T-helper 2 cell (primary cell): ENCODE measurements around the gene FRMPD1.
"Not testable (repeated sequence)": the region's sequence is repeated elsewhere in the genome, so short reads cannot be mapped to it uniquely, and the experiment has no call there.

Experiments used
- DNase-seq, 5 experiments: peaks; one replicate each; pipeline versions ENCODE4 v3.0.0 to v3.0.0-alpha.2; 2012 to 2022

FRMPD1 gene

GRCh38 chr9:37740128-37740527 is 89.4 kb downstream of the FRMPD1 start:
- no peak for DNase-seq

- no peak for DNase-seq
These were observed 90.0 kb downstream of the FRMPD1 start for GRCh38 chr9:37740631-37741328.

GRCh38 chr9:37745970-37746369 is 95.2 kb downstream of the FRMPD1 start:
- no peak for DNase-seq

- no peak for DNase-seq
These were observed 95.9 kb downstream of the FRMPD1 start for GRCh38 chr9:37746448-37747270.

- DNase-seq = peak in 4 of 5 experiments; percentile 4 to 66 (median 32)
These were observed 96.6 kb downstream of the FRMPD1 start for GRCh38 chr9:37747271-37747753.

- no peak for DNase-seq
These were observed 98.4 kb downstream of the FRMPD1 start for GRCh38 chr9:37749129-37749528.

GRCh38 chr9:37751186-37751585 is 100.4 kb downstream of the FRMPD1 start:
- no peak for DNase-seq

- DNase-seq = not testable (repeated sequence)
These were observed 101.0 kb downstream of the FRMPD1 start for GRCh38 chr9:37751704-37752103.

- DNase-seq = not testable (repeated sequence)
These were observed 101.4 kb downstream of the FRMPD1 start for GRCh38 chr9:37752112-37752511.

- DNase-seq = peak in 1 of 5 experiments; percentile 8
These were observed 102.1 kb downstream of the FRMPD1 start for GRCh38 chr9:37752642-37753488.

GRCh38 chr9:37753489-37754190 is 102.9 kb downstream of the FRMPD1 start, which contains the start of gene TRMT10B:
Gene TRMT10B, plus strand, starts transcription at chr9:37753805. Its CDS starts 8,127 bp downstream, at chr9:37761932.
- peak; percentile 33 to 85 (median 57) for DNase-seq

- no peak for DNase-seq
These were observed 108.0 kb downstream of the FRMPD1 start for GRCh38 chr9:37758747-37759146.

GRCh38 chr9:37760416-37761161 is 109.8 kb downstream of the FRMPD1 start:
- DNase-seq = no peak

GRCh38 chr9:37761511-37761910 is 110.8 kb downstream of the FRMPD1 start:
- no peak for DNase-seq

- not testable (repeated sequence) for DNase-seq
These were observed 114.5 kb downstream of the FRMPD1 start for GRCh38 chr9:37765263-37765662.

GRCh38 chr9:37769306-37769705 is 118.6 kb downstream of the FRMPD1 start:
- no peak for DNase-seq

- no peak for DNase-seq
These were observed 119.2 kb downstream of the FRMPD1 start for GRCh38 chr9:37769995-37770394.

GRCh38 chr9:37775216-37775919 is 124.6 kb downstream of the FRMPD1 start:
- no peak for DNase-seq

GRCh38 chr9:37776328-37776727 is 125.6 kb downstream of the FRMPD1 start:
- DNase-seq = no peak

- DNase-seq = no peak
These were observed 127.8 kb downstream of the FRMPD1 start for GRCh38 chr9:37778534-37778933.

- DNase-seq = no peak
These were observed 133.5 kb downstream of the FRMPD1 start for GRCh38 chr9:37784291-37784615.
